Chondrocyte (in vitro differentiated cells): ENCODE data around the gene BCORL1. TPM values are rescaled to one million over a fixed set of nuclear protein-coding genes. Genes with fewer than 3 reads are reported as not detected.

Source experiments
- DNase-seq: peaks from one replicate; pipeline ENCODE4 v3.0.0; 2021; ENCODE audit warnings: mixed read lengths, low spot score
- H3K27ac Mint-ChIP-seq: one replicate; pipeline ENCODE4 v1.8.0; 2021; ENCODE audit warnings: mild to moderate bottlenecking, moderate library complexity, mixed read lengths; ENCODE audit not compliant: unreplicated experiment
- H3K27me3 Mint-ChIP-seq: 2 replicates; pipeline ENCODE4 v1.8.0; 2021; ENCODE audit warnings: low read depth, mixed read lengths
- H3K36me3 Mint-ChIP-seq: 2 replicates; pipeline ENCODE4 v1.8.0; 2021; ENCODE audit warnings: low read depth, mixed read lengths
- H3K4me1 Mint-ChIP-seq: 2 replicates; pipeline ENCODE4 v1.8.0; 2021; ENCODE audit warnings: low read depth, mild to moderate bottlenecking, mixed read lengths
- H3K4me3 Mint-ChIP-seq: one replicate; pipeline ENCODE4 v1.8.0; 2021; ENCODE audit warnings: mild to moderate bottlenecking, moderate library complexity, mixed read lengths; ENCODE audit not compliant: unreplicated experiment
- H3K9me3 Mint-ChIP-seq: 2 replicates; pipeline ENCODE4 v1.8.0; 2021; ENCODE audit warnings: low read depth, mixed read lengths
- CTCF ChIP-seq: fragments of 200-600 bp; sonication (generic); IDR thresholded peaks from 2 replicates; pipeline ENCODE4 v1.5.0; 2021; ENCODE audit warnings: antibody characterized with exemption, mild to moderate bottlenecking, moderate library complexity
- total RNA-seq: library from RNA; stranded (reverse); gene quantifications from 3 replicates; pipeline ENCODE4 v1.2.1, GENCODE V29; 2021

The BCORL1 gene
- total RNA-seq, 1 donor from 2014 or later, result 20.6 TPM

DNA sequence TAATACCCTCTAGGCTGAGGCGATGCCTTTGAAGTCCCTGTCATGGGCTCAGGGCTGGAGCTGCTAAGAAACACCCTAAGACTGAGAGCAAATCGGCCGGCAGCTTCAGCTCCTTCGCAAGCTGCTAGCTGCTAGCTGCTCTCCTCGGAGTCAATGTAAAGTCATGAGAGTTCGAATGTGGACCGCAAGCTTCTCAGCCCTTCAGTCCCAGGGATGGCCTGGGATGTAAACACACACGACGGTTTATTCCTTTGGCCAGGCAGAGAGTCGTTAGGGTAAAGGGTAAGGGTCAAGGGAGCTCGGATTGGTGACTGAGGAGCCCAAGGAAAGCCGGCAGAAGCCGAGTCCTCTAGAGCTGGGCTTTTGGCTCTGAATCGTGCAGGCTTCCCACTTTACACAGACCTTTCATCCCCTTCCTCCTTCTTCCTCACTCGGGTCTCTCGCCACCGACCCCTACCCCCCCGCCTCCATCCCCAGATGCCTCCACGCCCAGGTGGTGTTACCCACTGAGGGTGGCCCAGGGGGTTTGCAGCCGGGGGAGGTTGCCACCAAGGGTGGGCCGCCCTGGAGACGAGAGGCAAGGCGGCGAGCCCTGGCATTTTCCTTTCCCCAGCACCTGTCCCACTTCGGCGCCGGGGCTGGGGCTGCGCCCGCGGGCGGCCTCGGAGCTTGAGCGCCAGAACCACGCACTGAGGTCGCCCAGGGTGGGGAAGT is 3.1 kb upstream of the BCORL1 start:
- peak overlapping the region; percentile 8 for H3K4me3 Mint-ChIP-seq
- peaks cover under 1% of the 10 kb centered on the region for H3K4me1 Mint-ChIP-seq
- peaks cover 1% of the 10 kb centered on the region for H3K27me3 Mint-ChIP-seq
- no peak overlapping the region for H3K27ac Mint-ChIP-seq
- no peak for DNase-seq
- no peaks in the 10 kb centered on the region for H3K36me3 Mint-ChIP-seq
- no peak for TF ChIP-seq CTCF
- no peaks in the 10 kb centered on the region for H3K9me3 Mint-ChIP-seq

DNA sequence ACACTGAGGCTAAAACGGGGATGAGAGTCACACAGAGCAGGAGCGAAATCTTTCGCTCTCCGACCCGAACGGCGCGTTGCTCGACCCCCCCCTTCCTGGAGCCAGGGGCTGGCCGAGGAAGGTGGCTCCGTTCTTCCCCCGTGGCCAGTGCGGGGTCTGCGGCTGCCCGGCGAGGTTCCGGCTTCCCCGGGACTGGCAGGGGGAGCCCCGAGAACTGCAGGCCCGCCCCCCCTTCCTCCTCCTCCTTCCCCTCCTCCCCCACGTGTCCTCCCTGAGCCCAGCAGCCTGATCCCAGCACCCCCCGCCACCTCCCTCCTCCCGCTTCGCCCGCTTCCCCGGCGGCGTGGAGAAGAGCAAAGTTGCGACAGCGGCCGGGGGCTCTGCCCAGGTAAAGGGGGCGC is 2.4 kb upstream of the BCORL1 start:
- Mint-ChIP-seq H3K9me3 (no peaks in the 10 kb centered on the region), H3K36me3 (no peaks in the 10 kb centered on the region), H3K27ac (no peak overlapping the region), H3K4me1 (peaks cover 7% of the 10 kb centered on the region), H3K4me3 (no peak overlapping the region), H3K27me3 (no peaks in the 10 kb centered on the region)
- no peak for TF ChIP-seq CTCF
- no peak for DNase-seq

- H3K9me3 Mint-ChIP-seq, result no peaks in the 10 kb centered on the region
- peaks cover 9% of the 10 kb centered on the region for H3K4me1 Mint-ChIP-seq
- no peak overlapping the region for H3K4me3 Mint-ChIP-seq
- H3K27ac Mint-ChIP-seq, result no peak overlapping the region
- no peak for TF ChIP-seq CTCF
- H3K27me3 Mint-ChIP-seq, result no peaks in the 10 kb centered on the region
- H3K36me3 Mint-ChIP-seq, result no peaks in the 10 kb centered on the region
- peak; percentile 94 for DNase-seq
Observed at GRCh38 chrX:129980540-129981199, 1.8 kb upstream of the BCORL1 start.

DNA sequence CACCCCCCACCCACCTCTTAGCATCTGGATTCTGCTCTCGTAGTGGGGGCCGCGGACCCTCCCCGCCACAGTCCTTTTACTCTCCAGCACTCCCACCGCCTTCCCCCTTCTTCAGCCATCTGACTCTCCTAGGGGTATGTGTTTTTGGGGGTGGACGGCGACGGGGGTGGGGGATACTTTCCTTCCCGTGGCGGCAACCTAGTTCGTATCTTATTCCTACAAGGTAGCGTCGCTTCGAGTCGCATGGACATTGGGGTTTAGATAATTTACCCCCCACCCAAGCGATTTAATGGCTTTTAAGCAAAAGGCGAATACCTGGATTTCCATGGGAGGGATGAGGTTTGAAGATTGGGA is 1.3 kb upstream of the BCORL1 start:
- no peak overlapping the region for H3K4me3 Mint-ChIP-seq
- H3K4me1 Mint-ChIP-seq, result peaks cover 9% of the 10 kb centered on the region
- H3K27me3 Mint-ChIP-seq, result no peaks in the 10 kb centered on the region
- H3K36me3 Mint-ChIP-seq, result no peaks in the 10 kb centered on the region
- H3K27ac Mint-ChIP-seq, result no peak overlapping the region
- H3K9me3 Mint-ChIP-seq, result no peaks in the 10 kb centered on the region
- DNase-seq, result no peak
- TF ChIP-seq CTCF, result no peak

DNA sequence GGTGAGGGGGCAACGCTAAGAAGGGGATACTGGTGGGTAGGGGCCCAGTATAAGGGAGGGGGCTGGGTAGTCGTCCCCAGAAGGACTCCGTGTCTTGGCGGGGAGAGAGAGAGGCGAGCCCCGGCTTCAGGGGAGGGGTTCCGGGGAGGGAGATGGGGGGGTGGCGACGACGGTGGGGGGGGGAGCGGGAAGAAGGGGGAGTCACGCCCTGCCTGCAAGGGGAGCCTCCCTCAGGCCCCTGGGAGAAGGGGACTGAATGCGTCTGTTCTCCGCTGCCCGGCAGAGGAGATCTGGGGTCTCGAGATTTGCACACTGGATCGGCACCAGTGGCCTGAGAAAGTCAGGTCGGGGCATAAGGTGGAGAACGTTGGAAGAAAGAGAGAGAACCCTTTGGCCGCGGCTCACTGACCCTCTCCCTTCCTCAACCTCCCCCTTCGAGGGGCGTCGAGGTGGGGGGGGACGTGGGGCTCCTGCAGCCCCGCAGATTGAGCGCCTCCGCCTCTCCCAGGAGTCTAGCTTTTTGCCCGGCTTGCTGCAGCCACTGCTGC is 609 bp upstream of the BCORL1 start:
- DNase-seq, result no peak
- H3K4me1 Mint-ChIP-seq, result peaks cover 9% of the 10 kb centered on the region
- H3K27me3 Mint-ChIP-seq, result no peaks in the 10 kb centered on the region
- no peaks in the 10 kb centered on the region for H3K36me3 Mint-ChIP-seq
- H3K4me3 Mint-ChIP-seq, result no peak overlapping the region
- peak overlapping the region; percentile 57 for H3K27ac Mint-ChIP-seq
- no peaks in the 10 kb centered on the region for H3K9me3 Mint-ChIP-seq
- no peak for TF ChIP-seq CTCF
